Prostate gland (tissue), 2 donors: ENCODE measurements around the gene WNK1. TPM values are rescaled to one million over a fixed set of nuclear protein-coding genes. Genes with fewer than 3 reads are reported as not detected.

Source experiments
- DNase-seq: peaks from one replicate; pipeline ENCODE4 v3.0.0-alpha.2; 2019; ENCODE audit warnings: low spot score
- H3K27ac ChIP-seq, 2 donors: fragments of 200-600 bp; sonication (generic); 2 replicates each; pipeline ENCODE4 v1.5.1; 2017 to 2019
- H3K27me3 ChIP-seq: fragments of 200-600 bp; sonication (generic); replicated peaks from 2 replicates; pipeline ENCODE4 v1.5.1; 2019; ENCODE audit not compliant: insufficient read depth
- H3K36me3 ChIP-seq, 2 donors: fragments of 200-600 bp; sonication (generic); 1 replicate in 1 of 2; 2 replicates in 1 of 2; pipeline versions ENCODE4 v1.5.1 to v1.8.1; 2017 to 2019
- H3K4me1 ChIP-seq: fragments of 200-600 bp; sonication (generic); replicated peaks from 2 replicates; pipeline ENCODE4 v1.5.1; 2019
- H3K4me3 ChIP-seq, 2 donors: fragments of 200-600 bp; sonication (generic); 2 replicates each; pipeline ENCODE4 v1.5.1; 2017 to 2019
- H3K9me3 ChIP-seq: fragments of 200-600 bp; sonication (generic); 2 replicates; pipeline ENCODE4 v1.5.1; 2017
- CTCF ChIP-seq, 4 experiments: fragments of 200-600 bp in 2 of 4; fragments of 450-650 bp in 2 of 4; sonication (generic) in 2 of 4; IDR thresholded peaks; 1 replicate in 3 of 4; 2 replicates in 1 of 4; pipeline ENCODE4 v1.5.1; 2016 to 2019; ENCODE audit warnings: antibody characterized with exemption in 4 of 4, mild to moderate bottlenecking in 2 of 4, moderate library complexity in 2 of 4
- POLR2A ChIP-seq: fragments of 450-650 bp; IDR thresholded peaks from one replicate; pipeline ENCODE4 v1.6.1; 2016; ENCODE audit warnings: antibody characterized with exemption, mild to moderate bottlenecking
- POLR2AphosphoS5 ChIP-seq: sonication (generic); formaldehyde crosslinking; IDR thresholded peaks from one replicate; pipeline ENCODE4 v1.6.1; 2017; ENCODE audit warnings: antibody characterized with exemption
- WGBS: methylation state at CpG from one replicate; pipeline ENCODE4 v1.1.5; 2018; 5-methylcytosine and 5-hydroxymethylcytosine counted together
- intact Hi-C: fragments of 100-400 bp; cut with DNase I; formaldehyde crosslinking; loops from one replicate; pipeline ENCODE4 v1.14.2; 2022
- total RNA-seq, 2 donors: library from RNA; depleted of rRNA; stranded (reverse); fragments of >200 nt; gene quantifications; one replicate each; pipeline ENCODE4 v1.1.0, GENCODE V29; 2016

The WNK1 gene
- total RNA-seq, 2 donors from 2014 or later = 82.7 to 223 TPM

- intact Hi-C loops = no loop called here
- Histone ChIP-seq H3K4me1 (no peaks in the 10 kb centered on the region), H3K9me3 (no peaks in the 10 kb centered on the region), H3K36me3 (peaks cover 11 to 23% of the 10 kb centered on the region in 2 donors), H3K27ac (no peak overlapping the region), H3K27me3 (no peaks in the 10 kb centered on the region), H3K4me3 (no peak overlapping the region)
- TF ChIP-seq POLR2AphosphoS5 (no peak), CTCF (IDR thresholded peaks at IDR 0.05) (no peak), POLR2A (no peak)
- DNase-seq = no peak
- 93% methylated on average over 2 of the region's 2 CpGs for WGBS
Observed at GRCh38 chr12:885701-886100, 133.3 kb downstream of the WNK1 start.

GRCh38 chr12:886206-886605, 133.8 kb downstream of the WNK1 start:
- intact Hi-C loops = no loop called here
- Histone ChIP-seq H3K4me3 (no peak overlapping the region), H3K27me3 (no peaks in the 10 kb centered on the region), H3K36me3 (peaks cover 11 to 23% of the 10 kb centered on the region in 2 donors), H3K27ac (no peak overlapping the region), H3K9me3 (no peaks in the 10 kb centered on the region), H3K4me1 (no peaks in the 10 kb centered on the region)
- no peak for TF ChIP-seq POLR2A
- no peak for TF ChIP-seq CTCF (IDR thresholded peaks at IDR 0.05)
- TF ChIP-seq POLR2AphosphoS5 = no peak
- no peak for DNase-seq
- 91% methylated on average over 2 of the region's 2 CpGs for WGBS

- Histone ChIP-seq H3K27me3 (no peaks in the 10 kb centered on the region), H3K36me3 (no peaks in the 10 kb centered on the region), H3K4me1 (no peaks in the 10 kb centered on the region), H3K9me3 (no peaks in the 10 kb centered on the region), H3K27ac (no peak overlapping the region), H3K4me3 (no peak overlapping the region)
- intact Hi-C loops = no loop called here
- DNase-seq = no peak
- TF ChIP-seq CTCF (IDR thresholded peaks at IDR 0.05) (no peak), POLR2A (no peak), POLR2AphosphoS5 (no peak)
Observed at GRCh38 chr12:894226-894625, 141.8 kb downstream of the WNK1 start.

DNA sequence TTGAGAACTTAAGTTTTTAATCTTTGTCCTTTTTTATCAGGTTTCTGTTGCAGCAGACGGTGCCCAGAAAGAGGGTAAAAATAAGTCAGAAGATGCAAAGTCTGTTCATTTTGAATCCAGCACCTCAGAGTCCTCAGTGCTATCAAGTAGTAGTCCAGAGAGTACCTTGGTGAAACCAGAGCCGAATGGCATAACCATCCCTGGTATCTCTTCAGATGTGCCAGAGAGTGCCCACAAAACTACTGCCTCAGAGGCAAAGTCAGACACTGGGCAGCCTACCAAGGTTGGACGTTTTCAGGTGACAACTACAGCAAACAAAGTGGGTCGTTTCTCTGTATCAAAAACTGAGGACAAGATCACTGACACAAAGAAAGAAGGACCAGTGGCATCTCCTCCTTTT, 143.7 kb downstream of the WNK1 start:
- WGBS = 50% methylated on average over 4 of the region's 4 CpGs
- H3K4me1 ChIP-seq = no peaks in the 10 kb centered on the region
- no peaks in the 10 kb centered on the region for H3K27me3 ChIP-seq
- no peak overlapping the region for H3K4me3 ChIP-seq
- no peak for DNase-seq
- no peaks in the 10 kb centered on the region for H3K9me3 ChIP-seq
- peaks cover 0 to 4% of the 10 kb centered on the region in 2 donors for H3K36me3 ChIP-seq
- intact Hi-C loops = no loop called here
- no peak for TF ChIP-seq POLR2A
- no peak for TF ChIP-seq CTCF (IDR thresholded peaks at IDR 0.05)
- TF ChIP-seq POLR2AphosphoS5 = no peak
- no peak overlapping the region for H3K27ac ChIP-seq

- TF ChIP-seq CTCF (IDR thresholded peaks at IDR 0.05) (no peak), POLR2AphosphoS5 (no peak), POLR2A (no peak)
- peaks cover 4% of the 10 kb centered on the region in 2 donors for H3K36me3 ChIP-seq
- H3K4me3 ChIP-seq = no peak overlapping the region
- no peaks in the 10 kb centered on the region for H3K27me3 ChIP-seq
- intact Hi-C loops = no loop called here
- H3K4me1 ChIP-seq = no peaks in the 10 kb centered on the region
- 38% methylated on average over 4 of the region's 4 CpGs for WGBS
- H3K9me3 ChIP-seq = no peaks in the 10 kb centered on the region
- H3K27ac ChIP-seq = peak overlapping the region in 1 of 2 donors; percentile 13
- no peak for DNase-seq
Observed at GRCh38 chr12:897386-897785, 145.0 kb downstream of the WNK1 start.
